DMS153 treated with DMSO at 0.1 percent for 48 hours (cell line): Measurements from ENCODE around the gene IGSF6.
"Not testable (repeated sequence)": the region's sequence is repeated elsewhere in the genome, so short reads cannot be mapped to it uniquely, and the experiment has no call there.

Experiments used
- DNase-seq: peaks from one replicate; lab custom pipeline; 2025; ENCODE audit not compliant: unreplicated experiment; lab: John Stamatoyannopoulos, UW

Gene IGSF6

DNA sequence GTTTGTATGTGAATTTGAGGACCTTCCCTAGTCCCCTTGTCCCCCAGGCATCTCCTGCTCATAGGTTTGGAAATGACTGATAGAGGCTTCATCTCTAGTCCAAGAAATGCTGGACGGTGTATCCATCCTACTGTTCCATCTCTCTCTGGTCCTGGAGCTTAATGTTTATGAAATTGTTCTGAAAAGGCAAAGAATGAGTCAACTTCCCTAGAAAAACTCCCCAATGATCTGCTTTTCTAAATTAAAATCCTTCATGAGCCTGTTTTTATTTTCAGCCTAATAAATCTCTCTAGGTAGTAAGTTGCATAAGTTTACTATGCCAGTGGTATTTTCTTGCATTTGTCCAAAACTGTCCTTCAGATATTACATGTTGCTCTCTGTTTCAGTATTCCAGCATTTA is 2.1 kb upstream of the IGSF6 start:
- no peak for DNase-seq

GRCh38 chr16:21653571-21653970 is 1.2 kb upstream of the IGSF6 start:
- no peak for DNase-seq

DNA sequence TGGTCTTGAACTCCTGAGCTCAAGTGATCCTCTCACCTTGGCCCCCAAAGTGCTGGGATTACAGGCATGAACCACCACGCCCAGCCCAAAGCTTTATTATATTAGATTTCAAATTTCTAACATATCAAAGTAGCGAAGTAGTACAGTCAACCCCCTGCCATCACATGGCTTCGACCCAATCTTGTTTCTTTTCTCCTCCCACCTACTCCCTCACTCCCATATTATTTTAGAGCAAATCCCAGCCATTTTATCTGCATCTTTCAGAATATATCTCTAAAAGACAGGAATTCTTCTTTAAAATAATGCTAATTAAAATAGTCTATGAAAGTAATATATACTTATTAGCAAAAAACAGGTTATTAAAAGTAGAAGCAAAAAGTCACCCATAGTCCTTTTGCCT is 893 bp downstream of the IGSF6 start:
- no peak for DNase-seq

GRCh38 chr16:21650521-21650920 is 1.9 kb downstream of the IGSF6 start:
- no peak for DNase-seq

- not testable (repeated sequence) for DNase-seq
Observed at GRCh38 chr16:21649826-21650406, 2.5 kb downstream of the IGSF6 start.

DNA sequence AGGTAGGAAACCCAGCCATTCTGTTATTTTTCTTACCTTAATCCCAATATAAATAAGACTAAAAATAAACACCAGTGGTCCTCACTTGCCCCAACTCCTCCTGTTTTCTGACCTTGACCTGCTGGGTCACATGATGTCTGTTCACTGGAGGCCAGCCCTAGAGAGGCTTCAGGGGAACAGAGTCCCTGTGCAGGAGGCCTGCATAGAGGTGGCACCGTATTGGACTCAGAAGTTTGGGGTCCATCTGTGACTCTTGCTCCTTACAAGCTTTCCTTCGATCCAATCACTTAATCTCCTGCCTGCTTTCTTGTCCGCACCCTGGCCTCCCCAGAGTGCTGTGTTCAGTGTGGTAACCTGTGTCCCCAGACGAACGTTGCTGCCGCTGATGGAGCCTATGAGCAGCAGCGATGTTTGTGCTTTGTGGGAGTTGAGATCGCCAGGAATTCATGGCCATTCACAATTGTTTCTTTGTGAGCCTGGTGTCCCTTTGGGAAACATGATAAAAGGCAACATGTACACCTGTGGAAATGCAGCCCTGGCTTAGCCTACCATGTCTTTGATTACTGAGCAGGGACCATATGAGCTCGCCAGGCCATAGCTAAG is 4.7 kb downstream of the IGSF6 start:
- no peak for DNase-seq

DNA sequence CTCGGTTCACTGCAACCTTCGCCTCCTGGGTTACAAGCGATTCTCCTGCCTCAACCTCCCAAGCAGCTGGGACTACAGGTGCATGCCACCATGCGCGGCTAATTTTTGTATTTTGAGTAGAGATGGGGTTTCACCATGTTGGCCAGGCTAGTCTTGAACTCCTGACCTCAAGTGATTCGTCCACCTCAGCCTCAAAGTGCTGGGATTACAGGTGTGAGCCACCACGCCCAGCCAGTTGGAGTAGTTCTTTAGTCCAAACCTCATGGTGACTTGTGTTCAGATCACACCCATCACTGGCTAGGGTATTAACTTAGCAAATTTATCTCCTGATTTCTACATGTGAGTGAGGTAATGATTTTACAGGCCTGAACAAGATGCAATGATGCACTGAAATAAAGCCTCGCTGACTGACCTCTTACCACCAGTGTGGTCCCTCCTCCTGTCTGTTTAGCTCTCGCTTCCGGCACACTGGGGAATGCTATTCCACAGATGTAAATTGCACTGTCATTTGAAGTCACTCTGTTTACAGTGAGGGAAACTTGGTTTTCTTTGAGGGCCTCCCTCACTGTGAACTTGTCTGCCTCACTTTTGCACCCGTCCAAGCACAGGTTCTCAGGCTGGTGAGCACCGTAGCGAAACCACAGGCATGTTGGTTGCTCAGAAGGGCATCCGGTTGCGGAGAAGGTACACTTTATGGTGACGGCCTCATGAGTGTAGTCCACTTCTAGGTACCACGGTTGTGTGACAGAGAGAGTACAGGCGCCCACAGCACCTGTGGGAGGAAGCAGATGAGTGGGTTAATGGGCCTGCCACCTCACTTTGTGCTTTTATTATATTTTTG is 5.5 kb downstream of the IGSF6 start:
- no peak for DNase-seq

DNA sequence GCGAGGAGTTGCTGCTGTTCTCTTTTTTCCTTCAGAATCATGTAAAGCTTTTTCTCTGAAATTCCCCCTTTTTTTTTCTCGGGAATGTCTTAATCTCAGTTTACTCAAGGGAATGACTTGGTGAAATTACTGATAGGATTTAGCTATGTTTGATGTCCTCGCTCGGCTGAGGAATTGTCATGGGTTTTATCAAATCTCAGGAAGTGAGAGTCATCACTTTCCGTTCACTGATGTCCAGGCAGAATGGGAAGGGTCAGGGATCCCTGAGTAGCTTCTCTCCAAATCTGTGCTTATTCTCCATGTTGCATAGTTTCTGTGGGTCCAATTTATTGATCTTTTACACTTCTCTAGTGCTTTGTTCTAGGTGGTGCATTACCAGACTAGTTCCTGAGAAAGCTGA is 6.3 kb downstream of the IGSF6 start:
- DNase-seq, result no peak

- no peak for DNase-seq
Observed at GRCh38 chr16:21645261-21645721, 7.1 kb downstream of the IGSF6 start.

GRCh38 chr16:21644674-21645073 is 7.7 kb downstream of the IGSF6 start:
- no peak for DNase-seq

DNA sequence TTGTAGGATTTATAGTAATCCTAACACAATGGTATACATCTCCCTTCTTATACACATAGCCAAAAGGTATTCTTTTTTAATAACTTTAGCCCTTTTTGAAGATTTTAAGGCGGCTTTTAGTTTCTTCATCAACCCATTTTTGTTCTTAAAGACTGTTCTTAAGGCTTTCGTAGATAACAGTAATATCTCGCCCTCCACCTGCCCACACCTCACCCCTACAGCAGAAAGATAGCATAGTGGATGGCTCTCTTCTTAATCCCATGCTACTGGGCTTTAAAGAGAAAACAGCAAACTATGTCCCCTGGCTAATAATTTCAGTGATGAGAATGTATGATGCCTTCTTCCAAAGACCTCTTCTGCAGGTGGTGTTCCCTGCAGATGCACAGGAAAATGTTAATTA is 8.6 kb downstream of the IGSF6 start:
- no peak for DNase-seq

- DNase-seq, result no peak
Observed at GRCh38 chr16:21642861-21643260, 9.5 kb downstream of the IGSF6 start.

DNA sequence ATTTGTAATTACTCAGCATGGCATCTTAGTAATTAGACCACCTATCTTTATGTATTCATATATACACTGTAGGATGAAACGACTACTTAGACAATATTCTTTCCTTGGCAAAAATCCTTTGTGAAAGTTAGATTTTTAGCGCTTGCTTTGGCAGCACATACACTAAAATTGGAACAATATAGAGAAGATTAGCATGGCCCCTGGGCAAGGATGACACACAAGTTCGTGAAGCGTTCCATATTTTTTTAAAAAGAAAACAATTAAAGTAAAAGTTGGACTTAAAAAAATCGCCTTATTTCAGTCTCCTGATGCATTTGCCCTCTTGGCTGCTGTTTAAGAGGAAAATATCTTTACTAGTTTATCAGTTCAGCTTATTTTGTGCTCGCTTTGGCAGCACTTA is 10.5 kb downstream of the IGSF6 start:
- no peak for DNase-seq

DNA sequence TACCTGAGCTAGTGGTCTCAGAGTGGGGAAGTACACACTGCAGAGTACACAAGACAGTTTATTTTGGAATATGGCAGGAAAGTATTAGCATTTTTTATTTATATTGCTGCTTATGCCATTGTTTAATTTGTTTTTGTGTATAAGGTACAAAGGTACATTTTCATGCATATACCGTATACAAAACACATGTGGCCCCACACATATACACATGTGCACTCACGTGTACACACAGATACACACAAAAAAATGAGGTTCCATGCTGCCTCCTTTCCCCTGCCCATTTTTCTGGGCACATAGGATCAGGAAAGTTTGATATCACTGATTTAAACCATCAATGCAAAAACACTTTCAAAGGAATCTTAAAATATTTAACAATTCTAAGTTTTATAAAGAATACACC is 12.9 kb downstream of the IGSF6 start:
- no peak for DNase-seq

DNA sequence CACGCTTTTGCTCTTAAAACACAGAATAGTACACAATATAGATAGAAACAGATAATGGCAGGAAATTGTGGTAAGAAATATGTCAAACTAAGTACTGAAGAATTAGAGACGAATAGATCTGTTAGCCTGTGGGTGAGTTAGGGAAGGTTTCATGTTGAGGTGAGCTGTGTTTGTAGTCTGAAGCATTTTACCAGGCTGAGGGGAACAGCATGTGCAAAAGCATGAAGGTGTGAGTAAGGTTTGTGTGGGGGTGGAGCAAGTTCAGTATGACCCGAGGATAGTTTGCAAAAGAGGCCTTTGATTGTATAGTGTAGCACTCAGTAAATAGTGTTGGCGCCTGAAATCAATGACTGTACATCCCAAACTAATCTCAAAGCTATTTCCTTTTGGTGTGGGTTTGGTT is 13.8 kb downstream of the IGSF6 start:
- DNase-seq, result no peak

- DNase-seq, result no peak
Observed at GRCh38 chr16:21637032-21637968, 15.1 kb downstream of the IGSF6 start.

- DNase-seq, result not testable (repeated sequence)
Observed at GRCh38 chr16:21635694-21636093, 16.7 kb downstream of the IGSF6 start.

DNA sequence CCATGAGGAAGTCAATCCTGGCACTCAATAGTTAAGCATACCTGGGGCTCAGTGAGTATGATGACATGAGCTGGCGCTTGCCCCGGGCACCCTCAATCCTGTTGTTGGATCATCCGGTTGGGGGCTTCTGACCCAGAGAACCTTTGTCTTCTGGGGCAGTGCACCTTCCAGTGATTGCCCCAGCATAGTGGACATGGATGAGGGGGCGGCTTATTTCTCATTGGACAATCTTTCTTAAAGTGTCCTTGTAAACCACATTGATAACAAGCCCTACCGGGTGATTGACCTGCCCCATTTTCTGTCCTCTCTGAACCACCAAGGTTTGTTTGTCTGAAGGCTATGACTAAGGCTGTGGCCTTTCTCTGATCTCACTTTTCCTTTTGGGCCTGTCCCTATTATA is 18.2 kb downstream of the IGSF6 start:
- DNase-seq, result no peak

DNA sequence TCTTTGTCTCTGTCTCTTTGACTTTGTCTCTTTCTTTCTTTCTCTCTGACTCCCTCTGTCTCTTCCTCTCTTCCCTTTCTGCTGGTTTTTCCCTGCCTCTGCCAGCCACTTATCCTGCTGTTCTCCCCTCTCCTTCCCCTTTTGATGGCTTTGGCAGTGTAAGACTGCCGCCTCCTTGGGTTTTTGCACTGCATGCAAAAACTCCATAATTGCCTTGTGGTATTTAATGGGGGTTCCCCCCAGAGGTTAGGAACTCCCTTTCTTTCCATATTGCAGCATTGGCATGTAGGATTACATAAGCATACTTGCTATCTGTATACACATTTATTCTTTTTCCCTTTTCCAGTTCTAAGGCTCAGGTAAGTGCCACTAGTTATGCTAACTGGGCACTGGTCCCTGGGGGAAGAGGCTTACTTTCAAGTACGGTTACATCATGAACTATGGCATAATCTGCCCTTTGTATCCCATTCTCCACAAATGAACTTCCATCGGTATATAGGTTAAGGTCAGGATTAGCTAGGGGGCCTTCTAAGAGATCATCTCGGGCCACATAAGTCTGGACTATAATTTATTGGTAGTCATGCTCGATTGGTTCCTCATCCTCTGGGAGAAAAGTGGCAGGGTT is 20.3 kb downstream of the IGSF6 start:
- DNase-seq, result not testable (repeated sequence)

- not testable (repeated sequence) for DNase-seq
Observed at GRCh38 chr16:21631376-21631775, 21.0 kb downstream of the IGSF6 start.

DNA sequence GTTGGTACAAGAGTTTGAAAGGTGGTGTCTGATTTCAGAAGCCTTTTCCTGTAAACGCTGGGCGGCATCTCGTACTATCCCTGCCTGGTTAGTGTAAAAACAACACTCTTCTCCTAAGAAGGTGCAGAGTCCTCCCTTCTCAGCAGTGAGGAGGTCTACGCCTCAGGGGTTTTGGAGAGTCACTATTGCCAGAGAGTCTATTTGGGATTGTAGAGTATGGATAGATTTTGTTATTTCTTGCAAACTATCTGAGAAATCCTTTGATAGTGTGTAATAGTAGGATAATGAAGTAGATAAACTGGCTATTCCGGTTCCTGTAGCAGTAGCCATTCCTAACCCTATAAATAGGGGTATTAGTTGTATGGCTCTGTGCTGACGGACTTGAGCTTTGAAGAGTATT is 21.5 kb downstream of the IGSF6 start:
- DNase-seq, result not testable (repeated sequence)
